Skeletal muscle cell (primary cell): ENCODE data around the gene B4GALT1.

Source experiments
- DNase-seq: peaks from one replicate; pipeline ENCODE4 v3.0.0-alpha.2; 2010; ENCODE audit warnings: low read depth
- H3K4me3 ChIP-seq: 2 replicates; pipeline ENCODE4 v1.5.1; 2011; ENCODE audit warnings: low read depth, mild to moderate bottlenecking, control low read depth, low read length, moderate library complexity

Gene B4GALT1

DNA sequence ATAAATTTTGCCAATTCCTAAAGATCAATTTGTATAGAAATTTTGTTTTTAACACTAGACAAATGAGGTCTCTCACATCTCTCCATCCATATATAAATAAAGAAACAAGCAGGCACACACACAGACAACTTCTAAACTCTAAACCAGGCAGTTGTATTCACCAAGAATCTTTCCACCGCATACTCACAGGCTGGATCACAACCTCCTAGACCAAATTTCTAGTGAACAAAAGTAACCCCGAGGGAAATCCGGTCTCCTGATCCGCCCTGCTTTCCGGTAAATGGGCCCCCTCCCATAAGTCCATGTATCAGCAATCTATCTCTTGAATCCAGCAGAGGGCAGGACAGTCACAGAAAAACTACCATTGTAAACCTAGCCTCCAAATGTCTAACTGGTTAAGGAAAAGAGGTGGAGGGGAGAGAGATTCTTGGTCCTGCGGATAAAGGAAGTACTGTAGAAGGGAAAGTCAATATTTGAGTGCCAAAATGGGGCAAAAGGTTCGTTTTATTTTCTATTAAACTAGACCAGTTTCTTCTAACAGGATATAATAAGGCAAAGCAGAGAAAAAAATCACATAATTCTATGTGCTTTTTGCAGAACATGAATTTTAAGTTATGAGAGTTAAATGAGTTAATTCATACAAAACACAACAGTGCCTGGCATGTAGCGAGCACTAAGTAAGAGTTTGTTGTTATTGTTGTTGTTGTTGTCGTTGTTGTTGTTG is 85.8 kb downstream of the B4GALT1 start:
- H3K4me3 ChIP-seq, result peak overlapping the region; percentile 29
- DNase-seq, result peak; percentile 67

DNA sequence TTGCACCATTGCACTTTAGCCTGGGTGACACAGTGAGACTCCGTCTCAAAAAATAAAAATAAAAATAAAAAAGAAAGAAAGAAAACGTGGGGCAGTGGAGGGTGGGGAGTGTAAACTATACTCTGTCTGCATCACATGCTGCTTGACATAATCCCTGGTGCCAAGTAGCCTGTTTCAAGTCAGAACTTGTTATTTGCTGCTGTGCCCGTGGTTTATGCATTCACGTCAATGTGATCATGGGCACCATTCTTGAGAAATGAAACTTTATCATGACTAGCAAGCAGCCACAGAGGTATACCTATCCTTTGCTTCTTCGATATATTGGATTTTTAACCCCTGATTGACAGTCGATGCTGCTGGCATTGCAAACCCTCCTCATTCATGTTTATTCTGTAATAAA is 86.6 kb downstream of the B4GALT1 start:
- peak overlapping the region; percentile 29 for H3K4me3 ChIP-seq
- DNase-seq, result no peak

DNA sequence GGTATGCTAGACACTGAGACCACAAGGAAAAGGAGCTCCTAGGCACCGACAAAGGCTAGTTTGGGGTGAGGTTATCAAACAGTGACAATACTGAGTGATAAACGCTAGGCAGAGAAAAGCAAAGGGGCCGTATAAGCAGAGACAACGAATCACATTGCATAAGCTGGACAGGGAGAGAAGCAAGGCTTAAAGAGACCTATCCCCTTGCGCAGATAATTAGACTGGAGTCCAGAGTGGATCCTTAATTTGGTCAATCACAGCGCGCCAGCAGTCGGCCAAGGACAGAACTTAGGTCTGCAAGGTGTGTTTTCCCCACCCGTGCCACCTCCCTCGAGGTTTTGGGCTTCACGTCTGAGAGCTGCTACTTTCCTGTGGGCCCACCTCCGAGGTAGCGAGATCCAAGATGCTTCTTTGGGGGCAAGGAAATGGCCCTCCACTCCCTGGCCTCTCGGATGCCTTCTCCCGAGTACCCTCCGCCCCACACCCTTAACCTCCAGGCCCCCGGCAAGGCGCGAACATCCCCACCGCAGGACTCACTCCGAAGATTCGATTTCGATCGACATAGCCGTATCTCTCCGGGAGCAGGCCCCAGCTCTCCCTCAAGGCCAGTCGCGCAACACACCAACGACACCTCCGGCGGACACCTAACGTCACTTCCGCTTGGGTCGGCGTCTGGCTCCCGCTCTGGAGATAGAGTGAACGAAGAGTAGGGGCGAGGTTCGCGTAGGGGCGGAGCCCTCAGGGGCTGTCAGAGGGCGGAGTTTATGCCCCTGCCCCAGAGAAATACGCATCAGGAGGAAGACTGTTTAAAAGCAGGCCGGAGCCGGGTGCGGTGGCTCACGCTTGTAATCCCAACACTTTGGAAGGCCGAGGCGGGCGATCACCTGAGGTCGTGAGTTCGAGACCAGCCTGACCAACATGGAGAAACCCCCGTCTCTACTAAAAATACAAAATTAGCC is 90.8 kb downstream of the B4GALT1 start, which contains the start of gene SMU1:
SMU1 (minus strand) TSS at position 629 of the 959 bp plus-strand sequence; CDS start at position 563, 66 bp downstream.
- peak; percentile 87 for DNase-seq

DNA sequence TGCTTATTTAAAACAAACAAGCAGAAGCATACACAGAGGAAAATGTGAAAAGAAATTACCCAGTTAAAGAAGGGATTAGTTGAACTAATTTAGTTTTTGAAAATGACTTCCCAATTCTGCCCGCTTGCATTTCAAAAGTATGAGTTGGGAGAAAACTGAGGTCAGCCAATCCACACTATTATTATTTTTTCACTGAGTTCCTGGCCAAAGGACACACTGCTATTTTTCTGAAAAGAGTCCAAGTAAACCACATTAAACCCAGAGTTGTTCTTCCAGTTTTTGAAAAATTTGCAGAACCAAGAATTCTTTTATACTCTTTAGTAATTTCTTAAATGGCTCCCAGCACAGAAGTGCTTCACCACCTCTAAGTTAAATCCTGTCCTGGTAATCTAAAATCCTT is 98.1 kb downstream of the B4GALT1 start:
- H3K4me3 ChIP-seq, result no peak overlapping the region
- DNase-seq, result no peak

More for the DNA sequence above, 90.8 kb downstream of the B4GALT1 start, which contains the start of gene SMU1:
- peak within 1 kb of the TSS; percentile 80 for H3K4me3 ChIP-seq

DNA sequence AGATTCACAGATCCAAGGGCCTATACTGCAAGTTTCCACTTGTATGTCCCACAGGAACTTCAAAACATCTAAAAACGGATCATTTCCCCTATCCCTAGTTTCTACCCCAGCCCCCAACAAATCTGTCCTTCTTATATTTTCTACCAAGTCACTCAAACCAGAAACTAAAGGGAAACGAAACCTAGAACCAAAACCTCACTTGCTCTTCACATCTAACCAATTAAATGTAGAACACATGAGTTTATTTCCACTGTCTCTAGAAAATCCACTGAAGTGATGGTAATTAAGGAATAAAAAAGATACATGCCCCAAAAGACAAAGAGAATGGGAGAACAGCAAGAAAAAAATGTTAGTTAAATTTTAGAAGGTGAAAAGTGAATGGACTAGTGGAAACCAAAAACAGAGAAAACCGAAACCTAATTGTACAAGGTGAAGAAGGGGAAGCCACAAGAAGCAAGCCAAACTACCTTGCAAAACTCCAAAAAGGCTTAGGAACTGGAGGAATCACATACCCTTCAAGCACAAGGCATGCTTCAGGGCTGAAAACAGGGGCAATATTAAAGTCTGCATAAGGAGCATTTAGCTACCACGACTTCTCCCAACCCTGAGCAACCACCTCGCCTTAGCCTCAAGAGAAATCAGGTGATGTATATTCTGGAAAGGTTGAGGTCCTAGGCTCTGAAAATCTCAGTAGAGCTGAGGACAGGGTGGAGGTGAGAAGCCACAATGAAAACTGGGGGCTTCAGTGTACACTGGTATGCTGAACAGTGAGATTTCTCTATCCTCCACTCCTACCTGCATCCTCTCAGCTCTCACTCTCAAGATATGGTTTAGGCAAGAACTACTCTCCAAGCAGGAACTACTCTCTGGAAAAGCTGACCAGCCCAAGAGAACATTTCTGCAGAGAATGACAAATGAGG is 101.7 kb downstream of the B4GALT1 start:
- no peak overlapping the region for H3K4me3 ChIP-seq
- DNase-seq, result no peak
